Measurements from ENCODE around the gene NPIPB9.
"Not testable (repeated sequence)": the region's sequence is repeated elsewhere in the genome, so short reads cannot be mapped to it uniquely, and the experiment has no call there.

GRCh38 chr16:28802235-28803019, 50.8 kb downstream of the NPIPB9 start:
- TF ChIP-seq TAF1, POLR2AphosphoS5 (IDR thresholded peaks at IDR 0.05; ENCODE audit: low read depth, low read length): not testable (repeated sequence)

Data from GM12891 (cell line).